ENCODE results near the gene BID.

Gene BID

DNA sequence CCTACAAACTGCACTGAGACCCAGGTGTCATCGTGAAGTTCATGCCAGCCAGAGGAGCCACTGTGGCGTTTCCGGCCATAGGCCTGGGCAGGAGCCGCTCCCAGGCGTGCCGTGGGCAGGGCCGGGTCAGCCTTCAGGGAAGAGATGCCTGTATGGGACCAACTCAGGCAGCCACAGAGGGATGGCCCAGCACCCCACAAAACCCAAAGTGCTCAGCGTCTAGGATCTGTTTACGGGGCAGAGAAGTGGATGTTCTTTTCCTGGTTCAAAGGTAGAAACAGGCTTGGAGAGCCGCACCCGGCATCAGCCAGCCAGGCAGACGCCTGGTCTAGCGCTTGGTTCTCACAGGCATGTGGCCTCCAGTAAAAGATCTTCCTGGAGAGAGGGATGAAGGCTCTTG is 8.4 kb upstream of the BID start:
- DNase-seq, result no peak

DNA sequence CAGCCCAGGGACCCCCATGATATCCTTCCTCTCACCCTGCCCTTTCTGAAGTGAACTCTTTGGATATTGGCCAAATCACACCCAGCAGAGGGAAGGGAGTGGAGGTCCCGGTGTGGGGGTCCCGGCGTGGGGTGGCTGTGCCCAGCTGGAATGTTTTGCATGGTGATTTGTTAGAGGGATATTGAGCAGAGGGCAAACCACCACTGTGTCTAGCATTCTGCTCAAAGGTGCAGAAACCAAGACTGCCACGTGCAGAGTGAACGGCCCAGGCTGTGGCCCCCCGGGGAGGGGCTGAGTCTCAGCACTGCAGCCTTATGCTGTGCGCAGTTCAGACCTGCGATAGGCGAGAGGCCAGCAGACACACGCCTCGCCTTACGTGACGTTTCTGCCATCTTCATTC is 7.9 kb upstream of the BID start:
- DNase-seq, result no peak

DNA sequence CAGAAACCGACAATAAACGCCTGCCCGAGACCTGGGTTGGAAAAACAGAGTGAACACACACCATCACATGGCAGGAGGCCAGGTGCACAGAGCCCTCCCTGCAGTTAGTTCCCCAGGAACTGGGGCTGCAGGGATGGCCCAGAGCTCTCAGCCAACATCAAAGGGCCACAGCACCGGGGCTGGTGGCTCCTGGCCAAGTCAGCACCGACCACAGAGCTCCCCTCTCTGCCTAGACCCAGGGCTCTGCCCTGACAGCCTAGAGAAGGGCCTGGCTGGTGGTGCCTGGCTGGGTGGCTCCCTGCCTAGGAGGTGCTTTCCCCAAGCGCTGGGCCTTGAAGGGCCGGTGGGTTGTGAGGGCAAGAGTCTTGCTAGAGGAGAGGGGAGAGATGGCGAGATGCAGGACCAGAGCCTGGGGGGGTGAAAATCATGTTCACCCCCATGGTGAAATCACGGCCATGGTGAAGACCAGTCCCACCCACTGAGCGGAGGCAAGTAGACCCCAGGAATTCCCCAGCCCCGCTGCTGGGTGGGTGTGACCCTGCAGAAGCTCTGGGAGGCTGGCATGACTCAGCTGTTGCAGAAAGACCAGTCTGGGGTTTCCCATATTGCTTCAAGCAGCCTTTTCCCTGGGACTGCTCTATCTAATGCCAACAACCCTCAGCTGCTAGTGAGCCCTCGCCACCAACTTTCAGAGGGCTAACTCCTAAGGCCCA is 7.2 kb upstream of the BID start:
- DNase-seq, result no peak

DNA sequence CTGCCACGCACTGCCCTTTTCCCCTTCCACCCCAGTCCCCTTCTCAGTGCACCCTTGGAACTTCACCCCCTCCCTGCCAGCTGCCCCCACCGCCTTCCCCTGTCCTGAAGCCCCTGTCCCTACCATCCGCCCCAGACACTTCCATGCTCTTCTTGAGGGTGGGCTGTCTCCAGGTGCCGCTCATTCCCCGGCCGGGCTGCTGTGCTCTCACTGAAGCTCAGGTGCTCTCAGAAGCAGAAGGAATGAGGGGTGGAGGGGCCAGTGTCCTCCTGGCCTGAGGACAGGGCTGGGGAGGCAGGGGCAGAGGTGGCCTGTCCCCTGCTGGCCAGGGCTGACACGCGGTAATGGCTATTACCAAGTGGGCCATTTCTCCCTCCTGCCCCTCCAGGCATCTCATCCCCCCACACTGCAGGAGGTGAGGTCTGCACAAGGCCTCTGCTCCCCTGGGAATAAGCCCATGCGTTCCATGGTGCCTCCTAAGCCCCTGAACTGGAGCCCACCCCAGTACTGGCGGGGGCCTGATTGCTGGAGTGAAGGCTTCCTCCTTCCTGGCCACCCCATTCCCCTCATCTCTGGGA is 6.6 kb upstream of the BID start:
- DNase-seq, result no peak

DNA sequence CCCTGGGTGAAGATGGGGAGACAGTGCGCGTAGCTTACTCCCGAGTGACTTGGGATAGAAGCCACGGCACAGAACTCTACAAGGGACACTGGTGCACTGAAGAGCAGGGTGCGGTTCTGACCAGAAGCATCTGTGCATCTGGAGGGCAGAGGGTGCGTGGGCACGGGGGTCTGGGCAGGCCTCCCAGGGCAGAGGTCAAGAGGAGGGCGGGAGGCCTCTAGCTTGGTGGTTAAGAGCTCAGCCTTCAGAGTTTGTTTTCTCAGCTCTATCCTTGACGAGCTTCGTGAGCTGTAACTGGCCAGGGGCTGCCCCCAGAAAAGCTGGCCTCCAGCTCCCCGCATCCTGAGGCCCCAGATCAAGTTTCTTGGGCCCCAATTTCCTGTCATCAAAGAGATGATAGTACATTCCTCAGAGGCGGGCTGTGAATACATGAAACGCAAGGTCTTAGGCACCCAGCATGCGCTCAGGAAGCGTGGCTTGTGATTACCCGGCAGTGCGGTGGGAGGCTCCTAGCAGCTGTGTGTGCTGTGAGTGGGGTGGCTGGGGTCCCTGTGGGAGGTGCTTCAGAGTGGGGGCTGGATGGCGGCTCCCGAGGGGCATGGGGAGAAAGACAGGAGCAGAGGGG is 6.0 kb upstream of the BID start:
- DNase-seq, result no peak

DNA sequence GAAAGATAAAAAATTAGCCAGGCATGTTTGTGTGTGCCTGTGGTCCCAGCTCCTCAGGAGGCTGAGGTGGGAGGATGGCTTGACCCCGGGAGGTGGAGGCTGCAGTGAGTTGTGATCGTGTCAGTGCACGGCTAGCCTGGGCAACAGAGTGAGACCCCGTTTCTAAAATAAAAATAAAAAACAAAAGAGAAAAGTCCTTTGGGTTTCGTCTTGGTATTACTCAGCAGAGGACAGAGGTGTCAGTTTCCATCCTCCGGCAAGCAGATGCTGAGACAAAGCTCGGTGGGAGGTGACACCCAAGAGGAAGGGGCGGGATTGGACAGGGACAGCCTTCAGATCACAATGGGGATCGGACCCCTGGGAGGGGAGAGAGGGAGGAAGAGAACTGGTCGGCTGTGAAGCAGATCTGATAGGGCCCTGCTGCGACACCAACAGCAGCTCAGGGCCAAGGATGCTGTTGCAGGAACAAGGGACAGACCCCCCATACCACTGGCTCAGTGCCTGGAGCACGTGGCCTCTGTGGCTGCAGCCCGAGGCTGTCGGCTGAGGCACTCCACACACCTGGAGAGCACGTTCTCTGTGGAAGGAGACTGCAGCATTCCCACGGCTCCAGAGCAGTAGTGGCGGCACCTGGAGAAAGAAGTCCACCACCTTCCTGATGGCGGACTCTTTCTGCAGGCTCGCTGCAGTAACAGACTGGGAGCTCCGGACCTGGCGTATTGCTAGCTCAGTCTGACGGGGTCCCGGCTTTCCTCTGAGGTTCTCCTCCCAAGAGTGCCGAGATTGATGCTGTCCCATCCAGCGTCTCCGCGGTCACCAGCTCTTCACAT is 5.2 kb upstream of the BID start:
- DNase-seq, result no peak

DNA sequence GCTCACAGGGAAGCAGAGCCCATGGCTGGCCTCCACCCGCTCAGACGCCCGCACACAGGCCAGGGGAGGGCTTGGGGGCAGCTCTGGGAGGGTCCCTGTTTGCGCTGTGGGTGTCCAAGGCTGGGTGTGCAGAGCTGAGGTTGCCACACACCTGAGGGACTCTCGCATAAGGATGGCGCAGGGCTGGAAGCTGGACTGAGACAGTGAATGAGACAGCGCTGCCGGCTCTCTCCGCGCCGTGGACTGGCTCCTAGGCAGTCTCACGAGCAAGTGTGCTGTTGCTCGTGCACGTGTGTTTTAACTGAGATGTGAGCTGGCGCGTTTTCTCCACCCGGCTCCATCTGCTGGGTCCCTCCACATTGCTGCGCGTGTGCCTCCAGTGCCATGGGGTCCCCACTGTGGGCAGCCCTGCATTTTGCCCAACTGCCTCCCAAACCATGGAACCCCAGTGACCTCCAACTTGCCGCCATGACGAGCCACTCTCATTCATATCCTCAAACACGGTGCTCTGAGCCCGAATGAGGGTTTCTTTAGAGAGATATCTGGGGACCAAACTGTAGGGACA is 4.2 kb upstream of the BID start:
- no peak for DNase-seq

DNA sequence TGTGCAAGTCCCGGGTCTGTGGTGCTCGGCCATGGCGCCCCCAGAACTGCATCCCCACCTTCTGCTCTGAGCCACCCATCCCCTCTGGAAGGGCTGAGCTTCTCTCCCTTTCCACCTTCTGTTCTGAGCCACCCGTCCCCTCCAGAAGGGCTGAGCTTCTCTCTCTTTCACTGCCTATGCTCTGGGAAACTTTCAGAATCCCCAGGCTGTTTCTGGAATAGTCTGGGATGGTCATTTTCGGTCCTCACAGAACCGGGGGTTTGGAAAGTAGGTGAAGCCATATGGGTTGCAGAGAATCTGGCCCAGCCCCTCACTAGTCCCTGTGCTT is 3.4 kb upstream of the BID start:
- no peak for DNase-seq

DNA sequence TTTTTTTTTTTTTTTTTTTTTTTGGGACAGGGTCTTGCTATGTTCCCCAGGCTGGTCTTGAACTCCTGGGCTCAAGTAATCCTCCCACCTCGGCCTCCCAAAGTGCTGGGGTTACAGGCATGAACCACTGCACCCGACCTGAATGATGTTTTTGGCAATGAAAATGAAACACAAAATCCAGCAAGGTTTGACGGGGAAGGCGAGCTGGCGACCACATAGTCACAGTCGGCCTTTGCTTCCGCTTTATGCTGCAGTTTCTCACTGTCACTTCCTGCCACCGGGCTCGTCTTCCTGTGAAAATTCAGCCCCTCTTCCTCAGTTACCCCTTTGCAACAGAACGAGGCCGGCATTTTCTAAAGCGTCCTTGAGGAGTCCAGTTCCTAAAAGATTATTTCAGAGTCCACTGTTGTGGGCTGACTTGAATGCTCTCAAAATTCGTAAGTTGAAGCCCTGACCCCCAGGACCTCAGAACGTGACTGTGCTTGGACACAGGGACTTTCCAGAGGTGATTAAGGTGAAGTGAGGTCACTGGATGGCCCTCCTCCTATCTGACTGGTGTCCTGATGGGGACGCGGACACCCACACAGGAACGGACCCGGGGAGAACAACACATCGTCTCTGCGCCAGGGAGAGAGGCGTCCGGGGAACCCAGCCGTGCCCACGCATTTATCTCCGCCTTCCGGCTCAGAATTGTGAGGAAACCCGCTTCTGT is 2.9 kb upstream of the BID start:
- DNase-seq, result no peak

DNA sequence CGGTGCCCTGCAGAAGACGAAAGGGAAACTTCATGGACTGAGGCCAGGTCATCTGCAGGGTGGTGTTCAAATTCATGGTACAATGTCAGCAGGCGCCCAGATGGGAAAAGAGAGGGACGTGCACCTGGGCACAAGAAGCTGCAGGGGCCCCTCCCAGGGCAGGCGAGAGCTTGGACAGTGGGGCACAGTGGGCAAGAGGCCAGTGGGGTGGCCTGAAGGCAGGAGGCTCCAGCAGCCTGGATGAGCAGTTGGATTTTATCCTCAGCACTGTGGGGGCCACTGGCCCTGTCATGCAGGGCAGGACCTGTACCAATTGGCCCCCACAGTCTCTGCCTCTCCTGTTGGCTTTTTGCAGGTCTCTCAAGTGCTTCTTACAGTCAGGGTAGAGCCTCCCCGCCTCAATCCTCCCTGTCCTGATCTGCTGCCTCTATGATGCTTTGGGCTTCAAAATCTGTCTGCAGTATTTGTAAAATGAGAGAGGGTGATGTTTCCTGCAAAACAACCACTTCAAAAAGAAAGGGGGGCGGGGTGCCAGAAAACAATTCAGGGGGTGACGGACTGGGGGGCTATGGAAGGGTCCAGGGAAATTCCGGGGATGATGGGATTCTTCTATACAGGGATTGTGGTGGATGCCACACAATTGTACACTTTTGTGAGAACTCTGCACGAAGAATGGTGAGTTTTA is 1.7 kb upstream of the BID start:
- DNase-seq, result no peak

DNA sequence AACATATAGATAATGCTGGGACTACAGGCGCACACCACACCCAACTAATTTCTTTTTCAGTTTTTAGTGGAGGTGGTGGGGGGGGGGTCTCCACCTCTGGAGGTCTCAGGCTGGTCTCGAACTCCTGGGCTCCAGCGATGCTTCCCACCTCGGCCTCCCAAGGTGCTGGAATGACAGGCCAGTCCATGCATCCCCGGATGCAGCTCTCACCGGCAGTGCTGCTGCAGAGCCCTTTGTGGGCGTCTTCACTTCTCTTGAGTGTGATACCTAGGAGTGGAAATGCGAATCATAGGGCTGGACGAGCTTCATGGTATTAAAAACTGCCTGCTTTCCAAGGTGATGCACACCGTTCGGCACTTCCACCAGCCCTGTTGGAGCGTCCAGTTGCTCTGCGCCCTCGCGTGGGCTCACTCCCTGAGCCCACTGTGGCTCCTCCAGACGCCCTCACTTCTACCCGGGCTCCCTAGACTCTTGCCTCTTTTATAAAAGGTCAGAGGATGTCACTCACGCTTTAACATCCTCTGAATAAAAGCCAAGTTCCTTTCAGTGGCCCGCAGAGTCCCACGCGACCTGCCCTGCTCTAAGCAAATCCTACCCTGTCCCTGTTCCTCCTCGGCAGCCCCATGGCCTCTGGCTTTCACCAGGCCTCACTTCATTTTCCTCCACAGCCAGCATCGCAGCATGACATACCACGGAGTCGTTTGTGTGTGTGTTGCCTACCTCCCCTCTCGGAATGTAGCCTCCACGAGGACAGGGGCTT is 837 bp upstream of the BID start:
- DNase-seq, result no peak

DNA sequence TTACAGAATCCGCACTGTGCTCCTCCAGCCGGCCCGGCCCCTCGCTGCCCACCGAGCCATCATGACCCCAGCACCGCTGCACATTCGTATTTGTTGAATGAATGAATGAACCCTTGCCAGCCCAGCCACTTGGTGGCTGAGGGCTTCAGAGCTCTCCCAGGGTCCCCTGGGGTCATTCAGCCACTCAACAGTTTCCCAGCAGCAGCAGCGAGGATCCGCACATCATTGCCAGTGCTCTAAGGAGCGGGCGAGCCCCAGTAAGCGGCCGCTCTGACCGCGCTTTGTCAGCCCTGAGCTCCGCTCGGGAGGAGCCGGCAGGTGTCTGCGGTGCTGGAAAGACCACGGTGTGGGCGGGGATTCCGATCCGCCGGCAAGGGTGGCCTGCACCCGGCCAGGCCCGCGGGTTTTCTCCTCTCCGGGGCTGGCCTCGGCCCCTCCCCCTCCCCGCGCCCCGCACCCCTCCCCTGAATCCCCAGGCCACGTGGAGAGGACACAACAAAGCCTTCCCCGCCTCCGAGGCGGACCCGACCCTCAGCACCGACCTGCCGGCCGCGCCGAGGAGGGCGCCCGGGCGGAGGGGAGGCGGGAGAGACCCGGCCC is 563 bp downstream of the BID start:
- peak; percentile 82 for DNase-seq

DNA sequence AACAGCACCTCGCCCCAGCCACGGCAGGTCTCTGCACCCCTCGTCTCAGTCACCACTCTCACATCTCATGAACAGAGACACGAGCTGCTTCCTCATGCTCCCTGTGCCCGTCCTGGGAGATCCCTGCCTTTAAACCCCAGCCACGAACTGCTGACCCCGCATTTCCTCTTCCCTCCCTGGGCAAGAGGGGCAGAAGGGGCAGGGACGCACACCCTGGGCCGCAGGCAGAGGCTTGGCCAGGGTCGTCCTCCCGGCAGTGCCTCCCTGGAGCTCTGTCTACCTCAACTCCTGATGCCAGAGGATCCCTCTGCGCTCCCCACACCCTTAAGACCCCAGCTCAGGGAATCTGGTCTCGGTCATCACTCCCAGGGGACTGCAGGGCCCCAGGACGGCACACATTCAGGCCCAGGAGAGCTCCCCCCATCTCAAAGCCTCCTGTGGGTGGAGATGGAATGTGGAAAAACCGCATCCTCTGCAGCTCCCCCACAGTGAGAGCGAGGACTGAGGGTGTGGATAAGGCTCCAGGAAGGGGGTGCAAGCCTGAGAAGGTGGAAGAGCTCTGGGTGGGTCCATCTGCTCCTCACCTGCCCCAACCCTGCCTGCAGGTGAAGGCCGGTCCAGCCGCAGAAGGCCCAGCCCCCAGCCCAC is 1.2 kb downstream of the BID start:
- DNase-seq, result no peak

DNA sequence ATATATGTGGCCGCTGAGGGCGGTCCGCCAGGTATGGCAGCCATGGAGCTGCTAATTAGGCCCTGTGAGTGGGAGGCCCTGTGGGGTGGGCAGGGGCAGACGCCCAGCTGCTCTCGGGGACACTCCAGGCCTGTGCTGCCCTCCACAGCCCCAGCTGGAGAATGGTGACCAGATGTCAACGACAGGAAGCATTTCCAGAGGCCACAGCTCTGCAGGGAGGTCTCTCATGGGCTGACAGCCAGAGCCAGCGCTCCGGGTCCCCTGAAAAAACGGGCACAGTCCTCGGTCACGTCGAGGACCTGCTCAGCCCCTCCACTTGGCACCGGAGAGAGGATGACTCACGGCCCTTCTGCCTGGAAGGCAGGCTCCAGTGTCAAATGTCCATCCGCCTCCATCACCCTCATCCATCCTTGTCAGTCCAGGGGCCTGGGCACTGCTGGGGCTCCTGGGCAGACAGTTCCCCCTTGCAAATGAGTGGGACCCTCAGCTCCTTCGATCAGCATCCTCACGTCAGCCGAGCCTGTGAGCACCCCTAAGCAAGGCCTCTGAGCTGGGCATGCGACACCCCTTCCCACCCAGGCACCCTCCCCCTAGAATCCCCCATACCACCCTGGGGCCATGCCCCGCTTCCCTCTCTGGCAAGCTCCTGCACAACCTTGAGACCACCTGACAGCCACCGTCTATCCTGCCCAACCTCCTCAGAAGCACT is 1.9 kb downstream of the BID start:
- no peak for DNase-seq

DNA sequence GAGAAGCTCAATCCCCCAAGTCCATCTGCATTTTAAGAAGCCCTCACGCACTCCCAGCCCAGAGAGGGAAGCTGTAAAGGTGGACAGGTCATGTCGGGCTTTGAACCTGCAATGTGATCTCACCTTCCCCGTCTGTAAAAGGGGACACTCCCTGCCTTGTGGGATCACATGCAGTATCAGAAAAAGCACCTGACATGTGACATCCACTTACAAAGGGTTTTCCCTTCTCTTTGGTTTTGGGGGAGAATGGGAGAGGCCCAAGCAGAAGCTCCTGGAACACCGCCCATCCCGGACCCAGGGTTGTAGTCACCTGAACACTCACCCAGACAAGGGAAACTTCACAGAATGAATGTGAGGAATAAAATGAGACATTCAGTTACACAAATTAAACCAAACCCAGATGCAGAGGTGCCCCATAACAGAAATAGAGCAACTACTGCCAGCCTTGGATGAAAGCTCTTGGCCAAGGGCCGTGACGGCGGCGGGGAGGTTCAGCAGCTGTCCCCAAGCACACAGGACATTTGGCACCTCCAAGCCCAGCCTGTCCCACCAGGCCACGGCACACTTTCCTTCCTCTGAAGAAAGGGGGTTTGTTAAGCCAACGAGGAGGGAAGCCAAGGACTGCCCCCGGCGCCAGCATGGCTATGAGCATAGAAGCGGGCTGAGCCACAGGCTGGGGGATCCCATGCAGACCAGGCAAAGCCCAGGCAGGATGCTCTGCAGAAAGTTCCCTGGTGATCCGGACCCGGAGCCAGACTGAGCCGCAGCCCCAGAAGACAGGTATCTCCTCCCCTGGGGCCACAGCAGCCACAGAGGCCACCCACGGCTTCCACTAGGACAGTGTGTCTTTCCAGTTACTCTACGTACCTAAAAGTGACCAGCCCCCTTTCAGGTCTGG is 3.8 kb downstream of the BID start:
- DNase-seq, result no peak

DNA sequence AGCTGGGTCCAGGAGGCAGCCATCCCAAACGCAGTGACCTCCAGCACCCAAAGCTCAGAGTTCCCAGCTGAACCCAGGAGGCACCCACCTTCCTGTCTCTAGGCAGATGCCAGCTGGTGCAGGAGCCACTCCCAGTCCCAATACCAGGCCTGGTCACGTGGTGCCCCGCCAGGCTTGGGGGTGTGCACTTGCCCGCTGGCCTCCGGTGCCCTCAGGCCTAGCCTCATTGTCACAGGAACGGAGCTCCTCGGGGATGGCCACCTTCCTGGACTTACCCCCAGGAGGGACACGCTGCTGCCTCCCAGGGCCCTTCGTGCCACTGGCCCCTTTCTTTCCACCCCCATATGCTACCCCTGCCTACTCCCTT is 4.6 kb downstream of the BID start:
- no peak for DNase-seq

DNA sequence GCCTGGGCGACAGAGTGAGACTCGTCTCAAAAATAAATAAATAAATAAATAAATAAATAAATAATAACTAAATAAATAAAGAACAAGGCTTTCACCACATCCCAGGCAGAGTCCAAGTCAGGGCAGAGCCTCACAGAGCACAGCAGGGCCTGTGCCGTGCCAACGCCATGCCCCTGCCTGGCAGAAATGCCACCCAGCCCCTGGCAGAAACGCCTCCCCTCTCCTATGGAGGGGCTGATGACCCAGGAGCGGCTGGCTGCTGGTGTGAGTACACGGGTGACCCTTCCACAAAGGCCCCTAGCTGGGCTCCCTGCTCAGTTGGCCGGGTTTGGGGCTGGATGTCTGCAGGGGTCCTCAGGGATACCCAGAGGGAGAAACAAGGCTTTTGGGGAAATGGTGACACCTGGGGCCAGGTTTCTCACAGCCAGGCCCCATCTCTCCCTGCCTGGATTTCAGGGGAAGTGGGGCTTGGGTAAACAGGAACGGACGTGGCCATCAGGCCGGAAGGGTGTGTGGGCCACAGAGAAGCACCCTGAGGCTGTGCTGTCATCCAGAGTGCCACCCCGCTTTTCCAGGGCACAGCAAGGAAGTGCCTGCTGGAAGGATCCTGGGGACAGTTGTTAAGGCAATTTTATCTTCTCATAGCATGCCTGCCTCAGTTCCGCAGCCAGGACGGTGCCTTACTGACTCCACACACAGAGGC is 5.1 kb downstream of the BID start:
- DNase-seq, result no peak
